GM18505 (cell line): Measurements from ENCODE around the gene ITPKC.
"Not testable (repeated sequence)": the region's sequence is repeated elsewhere in the genome, so short reads cannot be mapped to it uniquely, and the experiment has no call there.

Experiments
- ATAC-seq: cut with Tn5 transposase; IDR thresholded peaks from one replicate; pipeline ENCODE4 v1.9.1; 2021; ENCODE audit not compliant: unreplicated experiment
- POLR2A ChIP-seq: IDR thresholded peaks from 4 replicates; pipeline ENCODE4 v1.6.1; 2011; ENCODE audit warnings: borderline replicate concordance; ENCODE audit not compliant: insufficient read depth, insufficient read length; ENCODE audit errors: extremely low read depth

The ITPKC gene

DNA sequence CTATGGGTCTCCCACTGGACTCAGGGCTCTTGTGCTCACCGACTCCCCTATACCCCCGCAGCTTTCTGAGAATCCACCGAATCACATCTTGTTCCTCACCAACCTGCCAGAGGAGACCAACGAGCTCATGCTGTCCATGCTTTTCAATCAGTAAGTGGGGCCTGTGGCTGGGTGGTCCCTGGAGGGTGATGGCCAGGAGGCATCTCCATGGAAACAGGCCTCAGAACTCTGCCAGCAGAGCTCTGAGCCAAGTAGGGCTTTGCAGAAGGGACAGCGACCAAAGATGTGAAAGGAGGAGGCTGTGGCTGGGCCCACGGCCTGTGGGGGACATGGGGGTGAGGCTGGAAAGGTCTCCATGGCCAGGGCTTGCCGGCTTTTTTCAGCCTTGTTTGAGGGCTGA is 46.6 kb downstream of the ITPKC start:
- ATAC-seq, result no peak
- no peak for TF ChIP-seq POLR2A

DNA sequence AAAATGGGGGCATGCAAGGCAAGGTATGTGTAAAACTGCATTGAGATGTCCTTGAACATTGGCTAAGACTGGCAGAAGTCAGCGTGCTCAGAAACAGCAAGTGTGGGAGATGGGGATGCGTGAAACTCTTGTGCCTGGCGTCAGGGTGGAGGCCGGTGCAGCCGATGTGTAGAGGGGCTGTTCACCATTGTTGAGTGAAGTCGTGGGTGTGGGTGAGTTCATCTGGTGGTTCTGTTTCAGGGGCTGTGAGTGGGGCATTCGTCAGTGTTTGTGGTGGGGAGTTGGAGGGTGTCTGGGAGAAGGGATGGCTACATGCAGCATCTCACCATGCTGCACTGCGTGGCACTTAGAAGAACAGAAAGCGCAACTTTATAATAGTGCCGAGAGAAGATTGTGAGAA is 47.1 kb downstream of the ITPKC start:
- ATAC-seq, result no peak
- TF ChIP-seq POLR2A, result no peak

DNA sequence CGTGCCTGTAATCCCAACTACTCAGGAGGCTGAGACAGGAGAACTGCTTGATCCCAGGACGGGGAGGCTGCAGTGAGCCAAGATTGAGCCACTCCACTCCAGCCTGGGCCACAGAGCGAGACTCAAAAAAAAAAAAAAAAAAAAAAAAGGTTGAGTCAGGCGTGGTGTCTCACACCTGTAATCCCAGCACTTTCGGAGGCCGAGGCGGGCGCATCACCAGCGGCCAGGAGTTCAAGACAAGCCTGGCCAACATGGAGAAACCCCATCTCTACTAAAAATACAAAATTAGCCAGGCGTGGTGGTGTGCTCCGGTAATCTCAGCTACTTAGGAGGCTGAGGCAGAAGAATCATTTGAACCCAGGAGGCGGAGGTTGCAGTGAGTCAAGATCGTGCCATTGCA is 49.5 kb downstream of the ITPKC start:
- not testable (repeated sequence) for ATAC-seq

DNA sequence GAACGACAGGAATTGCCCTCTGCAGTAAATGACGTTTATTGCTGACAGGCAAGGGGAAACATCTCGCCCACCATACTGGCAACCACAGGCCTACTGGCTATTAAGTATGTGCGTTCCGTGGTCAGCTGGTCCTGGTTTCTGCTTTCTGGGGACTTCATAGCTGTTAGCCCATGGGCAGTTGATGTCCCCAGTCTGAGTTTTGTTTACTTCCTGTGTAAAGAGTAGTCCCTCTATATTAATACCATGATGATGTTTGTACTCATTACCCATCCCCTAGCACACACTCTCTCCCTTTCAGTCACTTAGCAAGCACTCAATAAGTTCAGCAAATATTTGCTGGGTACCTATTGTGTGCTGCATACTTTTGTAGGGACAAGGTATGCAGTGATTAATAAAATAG is 52.0 kb downstream of the ITPKC start:
- ATAC-seq, result no peak
- TF ChIP-seq POLR2A, result no peak

DNA sequence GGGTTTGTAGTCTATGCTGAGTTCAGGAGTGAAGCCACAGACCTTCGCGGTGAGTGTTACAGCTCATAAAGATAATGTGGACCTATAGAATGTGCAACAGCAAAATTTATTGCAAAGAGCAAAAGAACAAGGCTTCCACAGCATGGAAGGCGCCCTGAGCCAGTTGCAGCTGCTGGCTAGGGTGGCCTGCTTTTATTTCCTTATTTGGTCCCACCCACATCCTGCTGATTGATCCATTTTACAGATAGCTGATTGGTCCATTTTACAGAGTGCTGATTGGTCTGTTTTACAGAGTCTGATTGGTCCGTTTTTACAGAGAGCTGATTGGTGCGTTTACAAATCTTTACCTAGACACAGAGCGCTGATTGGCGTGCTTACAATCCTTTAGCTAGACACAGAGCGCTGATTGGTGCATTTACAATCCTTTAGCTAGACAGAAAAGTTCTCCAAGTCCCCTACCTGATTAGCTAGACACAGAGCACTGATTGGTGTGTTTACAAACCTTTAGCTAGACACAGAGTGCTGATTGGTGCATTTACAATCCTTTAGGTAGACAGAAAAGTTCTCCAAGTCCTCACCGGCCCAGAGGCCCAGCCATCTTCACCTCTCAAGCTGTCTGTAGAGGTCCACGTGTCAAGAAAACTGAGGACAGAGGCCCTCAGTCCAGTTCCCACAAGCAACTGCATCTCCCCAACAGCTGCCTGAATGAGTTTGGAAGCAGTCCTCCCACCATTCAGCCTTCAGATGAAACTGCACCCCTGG is 54.4 kb downstream of the ITPKC start:
- ATAC-seq, result not testable (repeated sequence)

DNA sequence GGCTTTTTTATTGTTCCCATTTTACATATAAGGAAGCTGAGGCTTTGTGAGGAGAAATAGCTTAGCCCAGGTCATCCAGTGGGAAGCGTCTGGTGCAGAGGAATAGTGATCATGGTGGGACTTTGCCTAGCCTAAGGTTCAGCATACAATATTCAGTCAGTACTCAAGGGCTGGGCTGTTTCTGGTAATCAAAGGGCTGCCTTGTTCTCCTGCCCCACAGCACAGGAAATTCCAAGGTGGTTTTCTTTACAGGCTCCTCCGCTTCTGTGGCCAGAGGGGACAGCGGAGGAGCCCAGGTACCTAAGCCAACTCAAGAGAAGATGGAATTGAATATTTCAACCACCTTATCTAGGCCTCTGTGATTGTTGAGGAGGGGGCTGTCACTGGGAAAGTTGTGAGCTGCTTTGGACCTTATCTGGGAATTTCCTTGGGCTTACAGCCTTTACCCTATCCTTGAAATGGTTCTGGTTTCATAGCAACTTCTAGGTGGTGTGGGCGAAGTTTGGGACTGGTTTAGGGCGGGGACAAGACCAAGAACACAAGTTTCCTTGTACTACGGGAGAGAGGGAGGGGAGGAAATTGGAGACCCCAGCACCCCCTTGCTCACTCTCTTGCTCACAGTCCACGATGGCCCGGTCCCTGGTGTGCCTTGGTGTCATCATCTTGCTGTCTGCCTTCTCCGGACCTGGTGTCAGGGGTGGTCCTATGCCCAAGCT is 58.2 kb downstream of the ITPKC start, which contains the start of gene MIA:
TSS of gene MIA (plus strand) at position 606 of the 716 bp plus-strand sequence. CDS start at position 628, 22 bp downstream.
- no peak for TF ChIP-seq POLR2A
- no peak for ATAC-seq

DNA sequence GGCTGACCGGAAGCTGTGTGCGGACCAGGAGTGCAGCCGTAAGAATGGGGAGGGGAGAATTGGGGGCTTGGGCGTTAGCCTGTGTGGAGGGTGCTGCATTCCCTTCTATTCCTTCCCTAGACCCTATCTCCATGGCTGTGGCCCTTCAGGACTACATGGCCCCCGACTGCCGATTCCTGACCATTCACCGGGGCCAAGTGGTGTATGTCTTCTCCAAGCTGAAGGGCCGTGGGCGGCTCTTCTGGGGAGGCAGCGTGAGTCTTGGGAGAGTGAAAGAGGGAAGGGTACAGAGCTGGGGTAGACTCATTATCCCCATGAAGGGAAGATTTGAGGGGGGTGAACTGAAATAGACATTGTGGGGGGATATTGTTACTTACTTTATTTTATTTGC is 58.7 kb downstream of the ITPKC start:
- no peak for TF ChIP-seq POLR2A
- no peak for ATAC-seq

DNA sequence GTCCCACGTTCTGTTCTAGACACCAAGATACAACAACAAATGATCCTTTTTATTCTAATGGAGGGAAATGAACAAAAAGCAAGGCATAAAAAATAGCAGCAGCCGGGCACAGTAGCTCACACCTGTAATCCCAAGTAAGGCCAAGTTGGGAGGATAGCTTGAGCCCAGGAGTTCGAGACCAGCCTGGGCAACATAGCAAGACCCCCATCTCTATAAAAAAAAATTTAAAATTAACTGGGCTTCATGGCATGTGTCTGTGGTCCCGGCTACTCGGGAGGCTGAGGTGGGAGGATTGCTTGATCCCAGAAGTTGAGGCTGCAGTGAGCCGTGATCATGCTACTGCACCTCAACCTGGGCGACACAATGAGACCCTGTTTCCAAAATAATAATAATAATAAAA is 59.5 kb downstream of the ITPKC start:
- no peak for ATAC-seq
- no peak for TF ChIP-seq POLR2A

DNA sequence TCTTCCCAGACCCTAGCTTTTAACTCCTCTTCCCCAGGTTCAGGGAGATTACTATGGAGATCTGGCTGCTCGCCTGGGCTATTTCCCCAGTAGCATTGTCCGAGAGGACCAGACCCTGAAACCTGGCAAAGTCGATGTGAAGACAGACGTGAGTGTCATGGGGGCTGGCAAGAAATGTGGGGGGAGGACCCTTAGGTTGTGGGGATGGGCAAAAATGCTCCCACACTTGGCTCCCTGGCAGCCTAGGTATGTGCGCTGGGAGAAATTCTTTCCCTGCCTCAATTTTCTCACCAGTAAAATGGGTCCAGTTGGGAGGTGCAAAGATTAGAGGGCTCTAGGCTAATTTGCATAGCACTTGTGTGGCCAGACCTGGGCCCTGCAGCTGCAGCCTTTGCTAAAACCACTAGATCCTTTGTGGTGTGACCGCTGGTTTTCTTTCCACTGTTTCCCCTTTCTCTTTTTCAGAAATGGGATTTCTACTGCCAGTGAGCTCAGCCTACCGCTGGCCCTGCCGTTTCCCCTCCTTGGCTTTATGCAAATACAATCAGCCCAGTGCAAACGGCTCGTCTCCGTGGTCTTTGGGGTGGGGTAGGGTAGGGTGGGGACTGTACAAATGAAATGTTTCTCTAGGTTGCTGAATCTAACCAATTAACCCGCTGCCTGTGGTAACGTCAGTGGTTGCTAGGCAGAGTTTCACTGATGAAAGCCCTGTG is 60.2 kb downstream of the ITPKC start:
- ATAC-seq, result peak; percentile 47
- TF ChIP-seq POLR2A, result no peak

DNA sequence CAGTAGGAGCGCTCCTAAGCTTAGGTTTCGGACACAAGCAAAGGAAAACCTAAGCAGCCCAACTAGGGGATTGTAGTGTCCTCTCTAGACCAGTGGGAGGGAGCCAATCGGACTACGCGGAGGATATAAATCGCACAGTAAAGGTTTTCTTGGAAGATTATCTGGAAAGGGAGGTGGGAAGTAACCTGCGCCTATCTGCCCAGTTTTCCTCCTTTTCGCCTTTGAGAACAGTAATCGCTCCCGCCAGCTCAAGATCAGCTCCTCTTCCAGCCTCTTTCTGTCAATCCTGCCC is 60.7 kb downstream of the ITPKC start:
- ATAC-seq, result no peak
- no peak for TF ChIP-seq POLR2A

DNA sequence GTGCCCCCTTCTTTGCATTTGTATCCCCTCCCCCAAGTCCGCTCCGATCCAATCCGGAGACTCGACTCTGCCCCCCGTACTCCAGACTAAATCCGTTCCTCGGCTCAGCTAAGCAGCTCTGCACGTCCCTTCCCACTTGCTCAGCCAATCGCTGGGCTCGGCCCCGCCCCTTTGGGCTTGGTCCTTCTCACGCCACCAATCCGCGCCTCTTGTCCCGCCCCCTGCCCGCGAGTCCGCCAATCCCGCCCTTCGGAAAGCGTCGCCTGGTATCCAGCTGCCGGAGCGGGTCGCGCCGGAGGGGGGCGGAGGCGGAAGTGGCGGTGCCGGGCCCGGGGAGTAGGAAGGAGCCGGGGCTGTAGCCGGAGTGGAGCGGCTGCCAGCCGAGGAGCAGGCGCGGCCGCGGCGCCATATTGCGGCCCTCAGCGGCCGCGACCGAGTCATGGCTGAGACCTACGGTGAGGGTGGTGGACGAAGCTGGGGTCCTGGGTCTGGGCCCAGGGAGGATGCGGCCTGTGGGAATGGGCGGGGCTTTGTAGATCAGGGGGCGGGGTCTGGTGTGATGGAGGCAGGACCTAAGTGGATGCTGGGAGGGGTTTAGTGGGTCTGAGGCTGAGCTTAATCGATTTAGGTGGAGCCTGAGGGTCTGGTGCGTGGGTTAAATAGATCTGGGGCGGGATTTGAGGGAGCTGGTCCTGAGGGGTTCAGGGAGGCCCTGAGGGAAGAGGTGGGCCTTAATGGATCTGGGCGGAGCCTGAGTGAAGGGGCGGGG is 61.2 kb downstream of the ITPKC start, which contains the start of gene RAB4B:
TSS of gene RAB4B (plus strand) at position 311 of the 769 bp plus-strand sequence. CDS start at position 440, 129 bp downstream.
- TF ChIP-seq POLR2A, result peak; percentile 84
- ATAC-seq, result peak; percentile 66

DNA sequence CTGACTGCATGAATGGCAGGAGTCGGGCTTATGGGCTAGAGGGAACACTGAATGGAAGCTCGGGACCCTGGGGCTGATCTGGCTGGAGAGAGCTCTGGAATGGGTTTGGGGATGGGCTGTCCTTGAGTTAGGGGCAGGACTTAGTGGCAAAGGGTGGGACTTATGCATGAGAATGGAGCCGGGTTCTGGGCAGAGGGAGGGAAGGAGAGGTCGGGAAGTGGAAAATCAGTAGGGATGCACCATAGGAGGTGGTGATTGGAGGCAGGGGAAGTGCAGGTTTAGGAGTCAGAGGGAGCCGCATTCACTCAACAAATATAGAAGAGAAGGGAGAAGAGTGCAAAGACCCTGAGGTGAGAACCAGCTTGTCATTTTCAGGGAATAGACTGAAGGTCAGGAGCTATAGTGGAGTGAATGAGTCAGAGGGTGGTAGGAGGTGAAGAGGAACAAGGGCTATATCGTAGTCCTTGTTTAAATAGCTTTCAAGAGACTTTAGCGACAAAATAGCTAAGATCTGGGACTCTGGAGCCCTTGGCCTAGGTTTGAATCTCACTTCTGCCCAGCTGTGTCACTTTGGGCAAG is 61.9 kb downstream of the ITPKC start:
- no peak for ATAC-seq

DNA sequence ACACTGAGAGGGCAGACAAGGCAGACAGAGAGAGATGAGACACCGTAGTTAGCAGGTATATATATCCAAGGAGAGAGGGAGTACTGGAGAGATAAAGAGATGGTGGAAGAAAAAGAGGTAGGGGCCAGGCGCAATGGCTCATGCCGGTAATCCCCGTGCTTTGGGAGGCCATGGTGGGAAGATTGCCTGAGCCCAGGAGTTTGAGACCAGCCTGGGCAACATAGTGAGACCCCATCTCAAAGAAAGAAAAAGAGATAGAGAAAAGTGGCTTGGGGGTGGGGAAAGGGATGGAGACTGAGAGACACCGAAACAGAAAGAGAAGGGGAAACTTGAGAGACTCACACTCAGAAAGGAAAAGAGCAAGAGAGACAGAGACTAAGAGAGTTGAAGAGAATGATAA is 63.7 kb downstream of the ITPKC start:
- no peak for TF ChIP-seq POLR2A
- no peak for ATAC-seq

More for the DNA sequence above, 61.9 kb downstream of the ITPKC start:
- no peak for TF ChIP-seq POLR2A
